ENCODE measurements around the gene B4GALT6.

The B4GALT6 gene

DNA sequence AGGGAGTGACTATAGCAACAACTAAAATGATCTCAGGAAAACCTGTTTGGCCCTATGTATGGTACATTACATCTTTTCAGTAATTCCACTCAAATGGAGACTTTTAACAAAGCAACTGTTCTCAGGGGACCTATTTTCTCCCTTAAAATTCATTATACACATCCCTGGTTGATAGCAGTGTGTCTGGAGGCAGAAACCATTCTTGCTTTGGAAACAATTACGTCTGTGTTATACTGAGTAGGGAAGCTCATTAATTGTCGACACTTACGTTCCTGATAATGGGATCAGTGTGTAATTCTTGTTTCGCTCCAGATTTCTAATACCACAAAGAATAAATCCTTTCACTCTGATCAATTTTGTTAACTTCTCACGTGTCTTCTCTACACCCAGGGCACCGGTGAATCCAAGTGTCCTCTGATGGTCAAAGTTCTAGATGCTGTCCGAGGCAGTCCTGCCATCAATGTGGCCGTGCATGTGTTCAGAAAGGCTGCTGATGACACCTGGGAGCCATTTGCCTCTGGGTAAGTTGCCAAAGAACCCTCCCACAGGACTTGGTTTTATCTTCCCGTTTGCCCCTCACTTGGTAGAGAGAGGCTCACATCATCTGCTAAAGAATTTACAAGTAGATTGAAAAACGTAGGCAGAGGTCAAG lies 91.7 kb downstream of the B4GALT6 start:
- DNase-seq (ENCODE audit: low read depth), result no peak

DNA sequence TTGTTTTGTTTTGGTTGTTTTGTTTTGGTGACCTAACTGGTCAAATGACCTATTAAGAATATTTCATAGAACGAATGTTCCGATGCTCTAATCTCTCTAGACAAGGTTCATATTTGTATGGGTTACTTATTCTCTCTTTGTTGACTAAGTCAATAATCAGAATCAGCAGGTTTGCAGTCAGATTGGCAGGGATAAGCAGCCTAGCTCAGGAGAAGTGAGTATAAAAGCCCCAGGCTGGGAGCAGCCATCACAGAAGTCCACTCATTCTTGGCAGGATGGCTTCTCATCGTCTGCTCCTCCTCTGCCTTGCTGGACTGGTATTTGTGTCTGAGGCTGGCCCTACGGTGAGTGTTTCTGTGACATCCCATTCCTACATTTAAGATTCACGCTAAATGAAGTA lies 92.8 kb downstream of the B4GALT6 start, which contains the start of gene TTR:
Gene TTR (plus strand): TSS at position 250 of the 400 bp plus-strand sequence. CDS start 26 bp downstream, at position 276.
- DNase-seq (ENCODE audit: low read depth), result no peak

DNA sequence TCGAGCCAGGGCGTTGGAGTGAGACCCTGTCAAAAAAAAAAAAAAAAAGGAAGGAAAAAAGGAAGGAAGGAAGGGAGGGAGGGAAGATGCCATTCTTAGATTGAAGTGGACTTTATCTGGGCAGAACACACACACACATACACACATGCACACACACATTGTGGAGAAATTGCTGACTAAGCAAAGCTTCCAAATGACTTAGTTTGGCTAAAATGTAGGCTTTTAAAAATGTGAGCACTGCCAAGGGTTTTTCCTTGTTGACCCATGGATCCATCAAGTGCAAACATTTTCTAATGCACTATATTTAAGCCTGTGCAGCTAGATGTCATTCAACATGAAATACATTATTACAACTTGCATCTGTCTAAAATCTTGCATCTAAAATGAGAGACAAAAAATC lies 93.3 kb downstream of the B4GALT6 start:
- no peak for DNase-seq (ENCODE audit: low read depth)

DNA sequence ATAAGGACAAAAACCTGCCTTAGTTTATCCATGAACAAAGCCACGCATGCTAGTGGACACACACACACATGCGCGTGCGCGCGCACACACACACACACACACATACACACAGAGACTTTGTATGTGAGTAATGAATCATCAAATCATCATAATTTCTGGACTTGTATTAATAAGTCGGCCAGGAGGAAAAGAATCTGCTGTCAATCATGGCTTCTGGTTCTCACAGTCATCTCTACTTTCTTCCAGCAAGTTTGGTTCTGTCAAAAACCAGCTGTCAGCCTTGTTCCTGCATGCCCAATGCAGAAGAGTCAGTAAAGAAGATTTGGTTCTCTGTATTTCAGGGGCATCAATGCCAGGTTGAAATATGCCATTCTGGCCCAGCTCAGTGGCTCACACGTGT lies 93.8 kb downstream of the B4GALT6 start:
- no peak for DNase-seq (ENCODE audit: low read depth)

DNA sequence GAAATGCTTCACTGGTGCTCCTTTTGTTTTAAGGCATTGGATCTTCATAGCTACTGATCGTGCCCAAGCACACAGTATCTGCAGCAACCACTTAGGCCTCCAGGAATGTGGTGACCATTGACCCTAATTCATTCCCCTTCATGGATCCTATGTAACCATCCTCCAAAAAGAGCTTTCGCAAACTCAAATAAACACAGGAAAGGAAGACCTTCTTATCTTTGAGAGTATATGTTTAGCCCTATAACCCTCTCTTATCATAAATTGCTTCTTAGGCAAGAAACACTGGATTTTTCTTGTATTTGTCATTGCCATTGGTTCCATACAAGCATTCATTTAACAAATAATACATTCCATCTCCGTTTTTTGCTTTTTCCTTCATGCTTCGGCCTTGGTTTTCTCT lies 96.9 kb downstream of the B4GALT6 start:
- no peak for DNase-seq (ENCODE audit: low read depth)

DNA sequence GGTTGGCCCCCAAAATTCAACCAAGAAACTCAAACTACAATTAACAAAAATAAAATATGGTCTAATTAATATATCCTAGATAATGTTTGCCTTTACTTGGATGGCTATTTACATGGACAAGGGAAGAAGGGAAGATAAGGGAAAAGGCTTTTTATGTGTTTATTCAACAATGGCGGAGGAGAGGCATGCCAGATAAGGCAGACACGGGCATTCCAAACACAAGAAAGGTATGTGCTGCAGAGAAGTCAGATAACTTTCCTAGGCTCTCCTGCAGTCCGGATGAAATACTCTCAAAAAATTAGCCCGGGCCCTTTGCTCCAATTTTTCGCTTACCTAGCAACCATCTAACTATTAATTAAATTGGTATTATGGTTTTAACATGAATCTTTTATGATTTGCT lies 97.8 kb downstream of the B4GALT6 start:
- DNase-seq (ENCODE audit: low read depth), result no peak

DNA sequence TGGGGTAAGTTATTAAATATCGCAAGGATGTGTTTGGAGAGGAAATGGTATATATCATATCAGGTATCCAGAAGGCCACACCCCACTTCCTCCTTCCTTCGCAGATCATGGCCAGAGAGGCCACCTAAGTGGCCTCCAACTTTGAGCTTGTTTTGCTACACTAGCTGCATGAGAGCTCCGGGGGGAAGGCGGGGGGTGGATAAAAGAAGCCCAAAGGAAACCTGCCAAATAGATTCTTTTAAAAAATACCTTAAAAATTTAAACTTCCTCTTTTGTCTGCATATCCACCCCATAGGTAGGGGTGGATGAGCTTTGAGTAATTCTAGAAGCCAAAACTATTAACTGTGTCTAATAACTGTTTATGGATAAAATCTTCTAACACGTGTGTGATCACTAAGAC lies 98.4 kb downstream of the B4GALT6 start:
- no peak for DNase-seq (ENCODE audit: low read depth)

DNA sequence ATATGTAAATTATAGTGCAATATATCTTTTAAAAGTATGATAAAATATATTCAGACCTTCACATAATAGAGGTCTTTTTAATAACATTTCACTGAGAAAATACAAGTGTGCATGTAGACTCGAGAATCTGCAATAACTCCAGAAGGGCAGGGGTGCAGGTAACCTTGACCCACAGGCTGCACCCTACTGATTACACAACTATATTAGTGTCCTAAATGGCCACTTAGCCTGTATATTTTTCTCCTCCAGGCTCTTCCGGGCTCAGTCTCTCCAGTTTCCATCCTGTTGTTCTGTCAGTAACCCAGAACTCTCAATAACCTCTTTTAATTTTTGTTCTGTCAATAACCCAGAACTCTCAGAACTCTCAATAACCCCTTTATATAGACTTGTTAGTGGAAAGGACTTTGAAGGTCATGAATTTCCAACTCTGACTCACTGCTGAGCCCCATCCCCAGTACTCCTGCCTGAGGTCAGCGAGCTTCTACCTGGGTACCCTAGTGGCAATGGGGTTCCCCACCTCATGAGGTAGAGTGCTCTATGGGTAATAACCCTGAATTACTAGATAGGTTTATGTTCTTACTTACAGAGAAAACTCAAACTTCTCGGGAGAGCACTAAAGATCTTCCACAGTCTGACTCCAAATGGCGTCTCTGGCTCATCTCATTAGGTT lies 101.1 kb downstream of the B4GALT6 start:
- no peak for DNase-seq (ENCODE audit: low read depth)

DNA sequence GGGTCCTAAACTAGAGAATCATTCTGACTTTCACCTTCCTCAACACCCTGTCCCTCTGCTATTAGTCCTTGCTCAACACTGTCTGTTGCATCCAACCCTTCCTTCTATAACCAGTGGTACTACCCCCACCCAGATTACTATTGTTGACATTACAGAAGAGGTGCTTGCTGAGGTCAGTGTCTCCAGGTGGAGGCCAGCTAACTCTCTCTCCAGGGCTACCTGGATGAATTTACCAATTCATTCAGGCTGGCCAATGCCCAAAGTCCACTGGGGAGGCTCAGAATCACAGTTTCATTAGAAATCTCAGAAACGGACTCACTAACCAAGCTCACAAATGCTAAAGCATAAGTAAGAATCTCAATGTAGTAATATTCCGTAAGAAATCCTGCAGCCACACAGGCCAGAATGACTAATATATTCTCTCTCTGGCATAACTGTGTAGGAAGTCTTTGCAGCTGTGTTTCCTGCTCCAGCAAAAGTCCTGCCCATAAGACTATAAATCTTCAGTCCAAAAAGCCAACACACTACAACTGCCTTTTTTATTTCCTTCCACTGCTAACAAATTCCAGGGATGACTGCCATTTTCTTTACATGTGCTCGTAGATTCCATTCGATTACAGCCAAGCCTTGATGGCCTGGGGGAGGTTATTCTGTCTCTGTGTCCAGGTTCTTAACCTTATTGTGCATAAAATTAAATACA lies 102.7 kb downstream of the B4GALT6 start:
- DNase-seq (ENCODE audit: low read depth), result no peak

DNA sequence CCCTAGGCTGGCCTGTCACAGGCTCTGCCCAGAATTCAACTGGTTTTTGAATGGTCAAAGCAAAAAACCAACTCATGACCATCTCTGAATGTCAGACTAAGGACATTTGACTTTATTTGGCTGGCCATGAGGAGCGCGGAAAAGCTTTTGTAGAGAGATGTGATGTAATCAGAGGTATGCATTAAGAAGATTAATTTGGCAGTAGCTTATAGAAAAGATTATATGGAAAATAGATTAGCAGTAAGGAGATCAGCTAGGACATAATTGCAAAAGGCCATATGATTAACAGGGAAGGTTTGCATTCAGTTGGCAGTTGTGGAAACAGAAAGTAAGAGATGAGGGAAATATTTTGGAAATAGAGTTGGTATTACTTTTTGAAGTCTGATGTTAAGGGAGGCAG lies 105.0 kb downstream of the B4GALT6 start:
- DNase-seq (ENCODE audit: low read depth), result no peak

DNA sequence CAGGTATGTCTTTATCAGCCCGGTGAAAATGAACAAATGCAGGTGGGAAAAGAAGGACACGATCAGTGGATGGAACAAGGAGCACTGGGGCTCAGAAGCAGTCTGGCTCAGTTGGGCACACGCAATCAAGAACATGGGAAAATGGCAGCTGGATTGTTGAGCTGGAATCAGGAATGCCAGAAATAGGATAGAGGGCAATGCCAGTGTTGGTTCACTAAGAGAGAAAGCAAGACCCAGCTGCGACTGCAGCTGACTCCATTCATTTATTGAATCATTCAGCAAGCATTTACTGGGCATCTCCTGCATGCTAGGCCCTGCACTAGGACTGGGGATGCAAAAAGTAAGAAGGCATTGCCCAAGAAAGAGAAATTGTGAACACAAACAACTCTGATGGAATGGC lies 106.3 kb downstream of the B4GALT6 start:
- no peak for DNase-seq (ENCODE audit: low read depth)

DNA sequence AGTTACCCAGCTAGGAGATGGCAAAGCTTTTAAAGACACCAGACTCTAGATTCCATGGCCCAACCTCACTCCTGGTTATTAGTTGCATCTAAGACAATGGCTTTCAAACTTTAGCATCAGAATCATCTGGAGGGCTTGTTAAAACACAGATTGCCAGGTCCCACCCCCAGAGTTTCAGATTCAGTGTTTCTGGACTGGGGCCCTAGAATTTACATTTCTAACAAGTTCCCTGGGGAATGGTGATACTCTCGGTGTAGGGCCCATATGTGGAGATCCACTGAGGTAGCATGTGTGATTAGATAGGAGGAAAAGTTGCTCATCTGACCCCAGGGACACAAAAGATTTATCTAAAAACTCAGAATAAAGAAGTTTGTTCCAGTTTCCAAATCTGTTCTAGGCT lies 107.2 kb downstream of the B4GALT6 start:
- no peak for DNase-seq (ENCODE audit: low read depth)

DNA sequence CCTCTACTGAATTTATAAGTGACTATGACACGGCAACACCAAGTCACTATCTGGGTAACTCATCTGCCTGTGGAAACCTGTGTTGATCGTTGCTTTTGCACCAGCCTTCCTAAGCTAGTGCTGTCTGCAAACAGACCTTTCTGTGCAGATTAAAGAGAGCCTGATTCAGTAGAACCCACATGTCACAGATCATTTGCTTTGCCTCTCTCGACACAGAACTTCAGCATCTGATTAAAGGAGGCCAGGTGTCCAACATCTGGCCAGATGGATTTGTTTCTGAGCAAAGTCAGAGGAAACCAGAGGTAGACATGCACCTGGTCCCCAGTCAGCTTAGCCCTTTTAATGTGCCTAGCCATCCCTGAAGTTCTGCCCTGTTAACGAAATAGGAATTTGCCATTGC lies 107.7 kb downstream of the B4GALT6 start:
- DNase-seq (ENCODE audit: low read depth), result no peak

DNA sequence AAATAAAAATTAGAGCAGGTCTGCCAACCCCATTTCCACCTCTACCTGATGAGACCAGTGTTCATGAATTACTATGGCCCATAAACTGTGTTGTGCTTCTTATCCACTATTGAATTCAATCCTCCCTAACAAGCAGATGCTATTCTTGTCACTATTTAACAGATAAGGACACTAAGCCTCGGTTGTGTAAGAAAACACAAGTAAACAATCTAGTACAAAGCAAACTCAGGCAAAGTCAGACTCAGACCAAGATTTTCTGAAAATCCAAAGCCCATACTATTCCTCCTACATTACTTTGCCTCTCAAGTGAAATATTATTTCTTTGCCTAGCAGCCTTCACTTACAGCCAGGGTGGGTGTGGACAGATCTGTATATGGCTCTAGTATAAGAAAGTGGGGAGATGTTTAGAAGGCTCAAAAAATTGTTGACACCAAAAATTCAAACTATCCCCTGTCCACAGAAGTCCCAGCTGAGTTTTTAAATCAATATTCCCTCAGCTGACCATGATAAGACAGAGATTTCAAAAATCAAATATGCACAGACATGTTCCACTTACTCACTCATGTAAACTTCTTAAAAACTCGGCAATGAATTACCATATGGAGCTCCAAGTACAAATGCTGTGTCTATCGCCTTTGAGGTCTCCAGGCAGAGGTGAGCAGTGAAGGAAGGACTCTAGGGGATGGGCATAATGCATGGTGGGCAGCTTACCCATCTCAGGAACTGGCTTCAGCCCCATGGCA lies 108.7 kb downstream of the B4GALT6 start:
- no peak for DNase-seq (ENCODE audit: low read depth)

DNA sequence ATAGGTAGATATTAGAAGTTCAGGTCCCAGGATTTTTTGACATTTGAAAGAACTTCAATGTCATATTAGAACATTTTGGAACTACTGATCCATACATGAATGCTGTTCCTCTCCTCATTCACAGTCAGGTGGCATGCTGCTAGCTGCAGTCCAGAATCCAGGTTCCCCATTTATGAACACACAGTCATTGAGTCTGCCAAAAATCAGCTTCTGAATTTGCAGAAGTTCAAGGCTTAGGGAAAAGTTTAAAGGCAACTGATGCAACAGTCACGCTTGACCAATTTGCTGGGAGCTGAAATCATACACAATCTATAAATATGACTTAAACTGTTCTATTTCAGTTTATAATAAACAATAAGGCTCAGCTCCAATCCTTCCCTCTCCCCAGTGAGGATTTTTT lies 110.0 kb downstream of the B4GALT6 start:
- no peak for DNase-seq (ENCODE audit: low read depth)

All from stimulated activated CD8-positive, alpha-beta memory T cell treated with anti-CD3 and anti-CD28 coated beads, Interleukin-15, amount 100 ng/mL, for 24 hours (primary cell).